Progenitor cell of endocrine pancreas (in vitro differentiated cells): ENCODE measurements around the gene ITGAE. TPM values are rescaled to one million over a fixed set of nuclear protein-coding genes. Genes with fewer than 3 reads are reported as not detected.

ENCODE experiments used
- DNase-seq: peaks from one replicate; pipeline ENCODE4 v3.0.0; 2021; ENCODE audit warnings: low spot score; ENCODE audit not compliant: unreplicated experiment
- H3K27ac Mint-ChIP-seq: 2 replicates; pipeline ENCODE4 v1.8.0; 2021; ENCODE audit warnings: mild to moderate bottlenecking, moderate library complexity, mixed read lengths
- H3K27me3 Mint-ChIP-seq: 2 replicates; pipeline ENCODE4 v1.8.0; 2021; ENCODE audit warnings: mixed read lengths
- H3K36me3 Mint-ChIP-seq: 2 replicates; pipeline ENCODE4 v1.8.0; 2022; ENCODE audit warnings: mixed read lengths; ENCODE audit not compliant: insufficient read depth
- H3K4me1 Mint-ChIP-seq: 2 replicates; pipeline ENCODE4 v1.8.0; 2021; ENCODE audit warnings: low read depth, mixed read lengths
- H3K4me3 Mint-ChIP-seq: 2 replicates; pipeline ENCODE4 v1.8.0; 2021; ENCODE audit warnings: low read depth, mild to moderate bottlenecking, moderate library complexity, mixed read lengths
- H3K9me3 Mint-ChIP-seq: 2 replicates; pipeline ENCODE4 v1.8.0; 2021; ENCODE audit warnings: low read depth, mixed read lengths
- CTCF ChIP-seq: fragments of 200-600 bp; sonication (generic); IDR thresholded peaks from one replicate; pipeline ENCODE4 v1.5.0; 2021; ENCODE audit warnings: antibody characterized with exemption, mild to moderate bottlenecking; ENCODE audit not compliant: unreplicated experiment
- total RNA-seq: library from RNA; stranded (reverse); gene quantifications from 2 replicates; pipeline ENCODE4 v1.2.1, GENCODE V29; 2021

The ITGAE gene
- total RNA-seq, 1 donor from 2014 or later, result 29.0 TPM

GRCh38 chr17:3801347-3801746, 359 bp upstream of the ITGAE start:
- no peak overlapping the region for H3K4me3 Mint-ChIP-seq
- H3K36me3 Mint-ChIP-seq, result peaks cover 7% of the 10 kb centered on the region
- no peak for DNase-seq
- H3K9me3 Mint-ChIP-seq, result no peaks in the 10 kb centered on the region
- no peaks in the 10 kb centered on the region for H3K27me3 Mint-ChIP-seq
- TF ChIP-seq CTCF, result no peak
- H3K4me1 Mint-ChIP-seq, result no peaks in the 10 kb centered on the region
- no peak overlapping the region for H3K27ac Mint-ChIP-seq

- no peak for DNase-seq
- no peaks in the 10 kb centered on the region for H3K27me3 Mint-ChIP-seq
- H3K36me3 Mint-ChIP-seq, result peaks cover 5% of the 10 kb centered on the region
- H3K4me1 Mint-ChIP-seq, result peaks cover 7% of the 10 kb centered on the region
- H3K27ac Mint-ChIP-seq, result no peak overlapping the region
- H3K4me3 Mint-ChIP-seq, result no peak overlapping the region
- no peaks in the 10 kb centered on the region for H3K9me3 Mint-ChIP-seq
- TF ChIP-seq CTCF, result no peak
Observed at GRCh38 chr17:3799181-3799945, 1.6 kb downstream of the ITGAE start.

GRCh38 chr17:3798273-3799180, 2.5 kb downstream of the ITGAE start:
- peaks cover 7% of the 10 kb centered on the region for H3K4me1 Mint-ChIP-seq
- no peaks in the 10 kb centered on the region for H3K9me3 Mint-ChIP-seq
- H3K4me3 Mint-ChIP-seq, result no peak overlapping the region
- H3K27me3 Mint-ChIP-seq, result no peaks in the 10 kb centered on the region
- H3K27ac Mint-ChIP-seq, result peak overlapping the region; percentile 57
- H3K36me3 Mint-ChIP-seq, result peaks cover 5% of the 10 kb centered on the region
- DNase-seq, result no peak
- TF ChIP-seq CTCF, result no peak

GRCh38 chr17:3796822-3797170, 4.2 kb downstream of the ITGAE start:
- H3K4me1 Mint-ChIP-seq, result peaks cover 7% of the 10 kb centered on the region

More at GRCh38 chr17:3796822-3797170, 4.2 kb downstream of the ITGAE start:
- no peak overlapping the region for H3K4me3 Mint-ChIP-seq
- DNase-seq, result no peak
- H3K9me3 Mint-ChIP-seq, result no peaks in the 10 kb centered on the region
- H3K36me3 Mint-ChIP-seq, result peaks cover under 1% of the 10 kb centered on the region
- no peak overlapping the region for H3K27ac Mint-ChIP-seq
- H3K27me3 Mint-ChIP-seq, result no peaks in the 10 kb centered on the region
- TF ChIP-seq CTCF, result no peak
